HCT116 (cell line): Measurements from ENCODE around the gene NSMCE1. TPM values are rescaled to one million over a fixed set of nuclear protein-coding genes. Genes with fewer than 3 reads are reported as not detected.
A peak's percentile ranks its signal among the peaks of the same experiment; 100 is the strongest.

ENCODE experiments used
- ATAC-seq: fragments of 200-7000 bp; cut with Tn5 transposase; 2 replicates; pipeline ENCODE4 v1.9.1; 2020; ENCODE audit warnings: mild to moderate bottlenecking, moderate library complexity
- BruUV-seq: library from RNA; stranded (reverse); fragments of 400-500 nt; replicated peaks from 2 replicates; lab custom pipeline; 2021; lab: Mats Ljungman, UMichigan
- CTCF ChIA-PET: fragments of 300-600 bp; sonication (Branson Sonifier 250); formaldehyde crosslinking; loops from one replicate; lab custom pipeline; 2021; ENCODE audit warnings: antibody characterized with exemption; lab: Charles Lee
- POLR2A ChIA-PET: fragments of 300-600, 350-600 bp; sonication (Branson Sonifier 250); formaldehyde crosslinking; loops from one replicate; lab custom pipeline; 2021; ENCODE audit warnings: antibody characterized with exemption; lab: Charles Lee
- RAD21 ChIA-PET, 2 experiments: fragments of 300-600 bp; sonication (Branson Sonifier 250); formaldehyde crosslinking; loops; one replicate each; lab custom pipeline; 2023; ENCODE audit warnings: low total read pairs in 2 of 2; ENCODE audit not compliant: uncharacterized antibody in 2 of 2, unreplicated experiment in 2 of 2, low non-redundant PET in 1 of 2; lab: Charles Lee
- DNase-seq: peaks from one replicate; pipeline ENCODE4 v3.0.0-alpha.2; 2010; ENCODE audit warnings: low read depth, low spot score
- H2AFZ ChIP-seq: fragments of 200-600 bp; shearing (Covaris generic), sonication (generic); 2 replicates; pipeline ENCODE4 v1.6.1; 2017; ENCODE audit warnings: low read depth, mixed run types, mixed read lengths, antibody characterized with exemption, low read length; ENCODE audit not compliant: poor library complexity, severe bottlenecking
- H3K27ac ChIP-seq: 2 replicates; pipeline ENCODE4 v1.5.1; 2012; ENCODE audit warnings: low read depth, low read length
- H3K27me3 ChIP-seq: fragments of 200-600 bp; sonication (generic); 2 replicates; pipeline ENCODE4 v1.6.1; 2016; ENCODE audit warnings: mixed run types, low read length, mixed read lengths; ENCODE audit not compliant: insufficient read depth
- H3K36me3 ChIP-seq, 2 experiments: fragments of 200-500 bp in 1 of 2; fragments of 200-600 bp in 1 of 2; sonication (Bioruptor generic) in 1 of 2; sonication (generic) in 1 of 2; 2 replicates each; pipeline versions ENCODE4 v1.5.1 to v1.6.1; 2014 to 2016; ENCODE audit warnings: low read length in 2 of 2, inconsistent platforms in 1 of 2, mixed read lengths in 1 of 2, mixed run types in 1 of 2; ENCODE audit not compliant: insufficient read depth in 2 of 2, control insufficient read depth in 1 of 2
- H3K4me1 ChIP-seq, 2 experiments: fragments of 200-600 bp in 1 of 2; sonication (generic) in 1 of 2; 2 replicates each; pipeline versions ENCODE4 v1.5.1 to v1.6.1; 2012 to 2017; ENCODE audit warnings: low read length in 2 of 2, inconsistent platforms in 1 of 2, mild to moderate bottlenecking in 1 of 2, mixed read lengths in 1 of 2, mixed run types in 1 of 2, moderate library complexity in 1 of 2; ENCODE audit not compliant: insufficient read depth in 2 of 2, control insufficient read depth in 1 of 2
- H3K4me2 ChIP-seq: fragments of 200-600 bp; sonication (generic); 2 replicates; pipeline ENCODE4 v1.6.1; 2017; ENCODE audit warnings: mixed run types, low read length, mixed read lengths
- H3K4me3 ChIP-seq, 2 experiments: fragments of 200-600 bp in 1 of 2; sonication (generic) in 1 of 2; replicated peaks in 1 of 2; 2 replicates each; pipeline ENCODE4 v1.5.1; 2011 to 2016; ENCODE audit warnings: low read length in 2 of 2, control low read depth in 1 of 2, low read depth in 1 of 2, mild to moderate bottlenecking in 1 of 2, mixed read lengths in 1 of 2, mixed run types in 1 of 2
- H3K79me2 ChIP-seq: fragments of 200-600 bp; sonication (generic); 2 replicates; pipeline ENCODE4 v1.6.1; 2017; ENCODE audit warnings: mild to moderate bottlenecking, mixed run types, low read length, moderate library complexity, mixed read lengths; ENCODE audit not compliant: insufficient read depth
- H3K9ac ChIP-seq: fragments of 200-600 bp; sonication (generic); 2 replicates; pipeline ENCODE4 v1.6.1; 2016; ENCODE audit warnings: low read length, mixed read lengths
- H3K9me2 ChIP-seq: fragments of 200-600 bp; sonication (generic), shearing (Covaris generic); 2 replicates; pipeline ENCODE4 v1.6.1; 2017; ENCODE audit warnings: mixed run types, mild to moderate bottlenecking, moderate library complexity; ENCODE audit not compliant: insufficient read depth
- H3K9me3 ChIP-seq, 2 experiments: fragments of 200-500 bp in 1 of 2; fragments of 200-600 bp in 1 of 2; sonication (Bioruptor generic) in 1 of 2; sonication (generic) in 1 of 2; 2 replicates each; pipeline ENCODE4 v1.6.1; 2014 to 2017; ENCODE audit warnings: low read length in 2 of 2, mixed read lengths in 2 of 2, inconsistent platforms in 1 of 2, low read depth in 1 of 2, mild to moderate bottlenecking in 1 of 2, mixed run types in 1 of 2, moderate library complexity in 1 of 2; ENCODE audit not compliant: control insufficient read depth in 1 of 2, insufficient read depth in 1 of 2
- H4K20me1 ChIP-seq: fragments of 200-600 bp; sonication (generic), shearing (Covaris generic); 2 replicates; pipeline ENCODE4 v1.6.1; 2017; ENCODE audit warnings: mixed run types, mild to moderate bottlenecking, moderate library complexity; ENCODE audit not compliant: insufficient read depth
- CEBPB ChIP-seq: IDR thresholded peaks from 2 replicates; pipeline ENCODE4 v1.6.1; 2012; ENCODE audit warnings: low read depth
- EGR1 ChIP-seq: IDR thresholded peaks from 2 replicates; pipeline ENCODE4 v1.6.1; 2012; ENCODE audit warnings: low read depth
- EZH2phosphoT487 ChIP-seq: fragments of 200-600 bp; IDR thresholded peaks from 2 replicates; pipeline ENCODE4 v1.6.1; 2018; ENCODE audit warnings: antibody characterized with exemption, borderline replicate concordance
- FOSL1 ChIP-seq: IDR thresholded peaks from 2 replicates; pipeline ENCODE4 v1.6.1; 2012; ENCODE audit warnings: low read depth
- RAD21 ChIP-seq: IDR thresholded peaks from 2 replicates; pipeline ENCODE4 v1.6.1; 2012; ENCODE audit warnings: low read depth, mild to moderate bottlenecking
- SIN3A ChIP-seq: IDR thresholded peaks from 2 replicates; pipeline ENCODE4 v1.6.1; 2012; ENCODE audit warnings: low read depth
- SP1 ChIP-seq: IDR thresholded peaks from 2 replicates; pipeline ENCODE4 v1.6.1; 2012; ENCODE audit warnings: low read depth
- TCF7L2 ChIP-seq: IDR thresholded peaks from 2 replicates; pipeline ENCODE4 v1.7.0; 2011; ENCODE audit warnings: borderline replicate concordance, inconsistent platforms; ENCODE audit not compliant: insufficient read depth, insufficient read length; ENCODE audit errors: extremely low read depth
- ZNF274 ChIP-seq: fragments of 200-500 bp; sonication (Bioruptor generic); IDR thresholded peaks from 2 replicates; pipeline ENCODE4 v1.6.1; 2014; ENCODE audit warnings: mild to moderate bottlenecking, low read depth, low read length, inconsistent platforms
- intact Hi-C: fragments of 100-400 bp; cut with micrococcal nuclease; formaldehyde crosslinking; loops from 2 replicates; pipeline ENCODE4 v1.10.0; 2022
- total RNA-seq: library from RNA; stranded (reverse); gene quantifications from one replicate; pipeline ENCODE4 v1.2.1, GENCODE V29; 2021; ENCODE audit not compliant: unreplicated experiment
- TF ChIP-seq, protein P1 (sequence below), 3 experiments: fragments of 200-600 bp in 1 of 3; sonication (generic) in 1 of 3; IDR thresholded peaks in 2 of 3; conservative IDR thresholded peaks in 1 of 3; 2 replicates each; pipeline ENCODE4 v1.5.1; 2012 to 2017; ENCODE audit warnings: low read depth in 2 of 3, low read length in 2 of 3, antibody characterized with exemption in 1 of 3, borderline replicate concordance in 1 of 3, control low read depth in 1 of 3, mild to moderate bottlenecking in 1 of 3, mixed read lengths in 1 of 3, mixed run types in 1 of 3, moderate library complexity in 1 of 3; ENCODE audit not compliant: insufficient read depth in 1 of 3
- TF ChIP-seq, protein P2 (sequence below): IDR thresholded peaks from 2 replicates; pipeline ENCODE4 v1.6.1; 2012

NSMCE1 gene
- total RNA-seq, 1 experiment from 2014 or later: 85.6 TPM

DNA sequence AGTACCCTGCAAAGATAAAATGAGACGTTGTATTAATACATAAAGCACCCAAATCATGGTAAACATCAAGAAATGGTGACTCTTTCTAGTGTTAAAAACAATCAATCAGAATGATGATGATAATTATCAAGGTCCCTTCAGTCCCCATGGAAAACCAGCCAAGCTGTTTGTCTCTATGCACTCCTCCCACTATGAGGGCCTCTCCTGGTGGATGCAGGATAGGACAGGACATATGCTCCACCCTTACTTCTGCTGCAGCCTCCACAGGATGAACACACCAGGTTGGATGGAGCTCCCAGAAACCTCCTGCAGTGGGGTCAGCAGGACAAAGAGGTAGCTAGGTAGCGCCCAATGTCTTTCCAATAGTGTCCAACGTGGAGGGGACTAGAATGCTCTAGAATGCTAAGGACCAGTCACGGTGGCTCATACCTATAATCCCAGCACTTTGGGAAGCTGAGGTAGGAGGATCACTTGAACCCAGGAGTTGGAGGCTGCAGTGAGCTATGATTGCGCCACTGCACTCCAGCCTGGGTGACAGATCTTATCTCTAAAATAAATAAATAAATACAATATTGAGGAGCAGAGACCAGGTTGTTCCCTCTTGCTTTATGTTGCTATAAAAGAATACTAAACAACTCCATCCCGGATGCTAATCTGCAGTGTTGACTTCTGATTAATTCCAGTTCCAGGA is 75.1 kb downstream of the NSMCE1 start:
- no peak for DNase-seq
- no TSS peak for BruUV-seq
- Histone ChIP-seq H3K9me2 (no peaks in the 10 kb centered on the region), H3K9ac (no peak overlapping the region), H3K27me3 (no peaks in the 10 kb centered on the region; the same call in 1 of the 2 replicates), H3K4me1 (no peaks in the 10 kb centered on the region; a peak in 1 of 4 replicates)
- peak; percentile 77 for ATAC-seq
- TF ChIP-seq, protein P1, sequence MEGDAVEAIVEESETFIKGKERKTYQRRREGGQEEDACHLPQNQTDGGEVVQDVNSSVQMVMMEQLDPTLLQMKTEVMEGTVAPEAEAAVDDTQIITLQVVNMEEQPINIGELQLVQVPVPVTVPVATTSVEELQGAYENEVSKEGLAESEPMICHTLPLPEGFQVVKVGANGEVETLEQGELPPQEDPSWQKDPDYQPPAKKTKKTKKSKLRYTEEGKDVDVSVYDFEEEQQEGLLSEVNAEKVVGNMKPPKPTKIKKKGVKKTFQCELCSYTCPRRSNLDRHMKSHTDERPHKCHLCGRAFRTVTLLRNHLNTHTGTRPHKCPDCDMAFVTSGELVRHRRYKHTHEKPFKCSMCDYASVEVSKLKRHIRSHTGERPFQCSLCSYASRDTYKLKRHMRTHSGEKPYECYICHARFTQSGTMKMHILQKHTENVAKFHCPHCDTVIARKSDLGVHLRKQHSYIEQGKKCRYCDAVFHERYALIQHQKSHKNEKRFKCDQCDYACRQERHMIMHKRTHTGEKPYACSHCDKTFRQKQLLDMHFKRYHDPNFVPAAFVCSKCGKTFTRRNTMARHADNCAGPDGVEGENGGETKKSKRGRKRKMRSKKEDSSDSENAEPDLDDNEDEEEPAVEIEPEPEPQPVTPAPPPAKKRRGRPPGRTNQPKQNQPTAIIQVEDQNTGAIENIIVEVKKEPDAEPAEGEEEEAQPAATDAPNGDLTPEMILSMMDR (IDR thresholded peaks at IDR 0.05 in 2 of 3, conservative IDR thresholded peaks at IDR 0.05 in 1 of 3; ENCODE audit: borderline replicate concordance in 1 of 3, insufficient read depth in 1 of 3, low read depth in 2 of 3, low read length in 2 of 3): peak in 2 of 3 experiments; percentile 25 to 30; a peak in 2 of 6 replicates
- no peak for TF ChIP-seq TCF7L2
- TF ChIP-seq, all 23 proteins: peak for 1
- Histone ChIP-seq H3K9me3 (no peaks in the 10 kb centered on the region), H3K79me2 (no peaks in the 10 kb centered on the region), H3K4me2 (no peak overlapping the region), H3K4me3 (no peak overlapping the region), H4K20me1 (no peaks in the 10 kb centered on the region), H3K27ac (no peak overlapping the region), H2AFZ (no peak overlapping the region), H3K36me3 (no peaks in the 10 kb centered on the region)
- RAD21 ChIA-PET: no interaction called here
- intact Hi-C loops: no loop called here
- CTCF ChIA-PET: interaction anchor here (0.6 to 1.4 kb wide), 3 partner anchors 10 to 41 kb away, joined by 4 to 9 read pairs (median 6); partner anchors contain the start of gene KDM8
- POLR2A ChIA-PET: interaction anchor here (1.1 kb wide), 1 partner anchor 14 kb away, joined by 3 read pairs; no protein-coding TSS in a partner anchor

GRCh38 chr16:27191352-27191924 is 77.1 kb downstream of the NSMCE1 start:
- ChIA-PET POLR2A (interaction anchor here (1.6 kb wide), 1 partner anchor 12 kb away, joined by 4 read pairs; the partner anchor contains the start of gene KDM8), CTCF (interaction anchor here (1.0 to 1.5 kb wide), 2 partner anchors 10 to 12 kb away, joined by 3 to 4 read pairs; no protein-coding TSS in a partner anchor), RAD21 (no interaction called here)
- H3K27me3 ChIP-seq: no peaks in the 10 kb centered on the region; the same call in 1 of the 2 replicates
- H3K9me2 ChIP-seq: no peaks in the 10 kb centered on the region
- intact Hi-C loops: no loop called here
- H2AFZ ChIP-seq: no peak overlapping the region
- no peaks in the 10 kb centered on the region for H3K79me2 ChIP-seq
- DNase-seq (no peak), ATAC-seq (no peak)
- H3K4me3 ChIP-seq: no peak overlapping the region
- BruUV-seq: no TSS peak
- H3K27ac ChIP-seq: no peak overlapping the region
- H3K4me2 ChIP-seq: no peak overlapping the region
- no peaks in the 10 kb centered on the region for H3K9me3 ChIP-seq
- H3K4me1 ChIP-seq: no peaks in the 10 kb centered on the region; a peak in 1 of 4 replicates
- H3K9ac ChIP-seq: no peak overlapping the region
- H3K36me3 ChIP-seq: no peaks in the 10 kb centered on the region
- no peaks in the 10 kb centered on the region for H4K20me1 ChIP-seq
- no peak for TF ChIP-seq FOSL1
- TF ChIP-seq, protein P1 (IDR thresholded peaks at IDR 0.05 in 2 of 3, conservative IDR thresholded peaks at IDR 0.05 in 1 of 3; ENCODE audit: borderline replicate concordance in 1 of 3, insufficient read depth in 1 of 3, low read depth in 2 of 3, low read length in 2 of 3): no peak
- no peak for TF ChIP-seq SP1
- TF ChIP-seq, protein P2, sequence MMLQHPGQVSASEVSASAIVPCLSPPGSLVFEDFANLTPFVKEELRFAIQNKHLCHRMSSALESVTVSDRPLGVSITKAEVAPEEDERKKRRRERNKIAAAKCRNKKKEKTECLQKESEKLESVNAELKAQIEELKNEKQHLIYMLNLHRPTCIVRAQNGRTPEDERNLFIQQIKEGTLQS: no peak
- TF ChIP-seq RAD21: no peak
- no peak for TF ChIP-seq CEBPB
- TF ChIP-seq EGR1: no peak
- no peak for TF ChIP-seq SIN3A
- no peak for TF ChIP-seq ZNF274
- TF ChIP-seq EZH2phosphoT487: no peak
